HCT116 (cell line): ENCODE data around the gene SRSF7. TPM values are rescaled to one million over a fixed set of nuclear protein-coding genes. Genes with fewer than 3 reads are reported as not detected.

ENCODE experiments used
- ATAC-seq: fragments of 200-7000 bp; cut with Tn5 transposase; 2 replicates; pipeline ENCODE4 v1.9.1; 2020; ENCODE audit warnings: mild to moderate bottlenecking, moderate library complexity
- BruUV-seq: library from RNA; stranded (reverse); fragments of 400-500 nt; replicated peaks from 2 replicates; lab custom pipeline; 2021; lab: Mats Ljungman, UMichigan
- CTCF ChIA-PET: fragments of 300-600 bp; sonication (Branson Sonifier 250); formaldehyde crosslinking; loops from one replicate; lab custom pipeline; 2021; ENCODE audit warnings: antibody characterized with exemption; lab: Charles Lee
- POLR2A ChIA-PET: fragments of 300-600, 350-600 bp; sonication (Branson Sonifier 250); formaldehyde crosslinking; loops from one replicate; lab custom pipeline; 2021; ENCODE audit warnings: antibody characterized with exemption; lab: Charles Lee
- RAD21 ChIA-PET, 2 experiments: fragments of 300-600 bp; sonication (Branson Sonifier 250); formaldehyde crosslinking; loops; one replicate each; lab custom pipeline; 2023; ENCODE audit warnings: low total read pairs in 2 of 2; ENCODE audit not compliant: uncharacterized antibody in 2 of 2, unreplicated experiment in 2 of 2, low non-redundant PET in 1 of 2; lab: Charles Lee
- DNase-seq: peaks from one replicate; pipeline ENCODE4 v3.0.0-alpha.2; 2010; ENCODE audit warnings: low read depth, low spot score
- H2AFZ ChIP-seq: fragments of 200-600 bp; shearing (Covaris generic), sonication (generic); 2 replicates; pipeline ENCODE4 v1.6.1; 2017; ENCODE audit warnings: low read depth, mixed run types, mixed read lengths, antibody characterized with exemption, low read length; ENCODE audit not compliant: poor library complexity, severe bottlenecking
- H3K27ac ChIP-seq: 2 replicates; pipeline ENCODE4 v1.5.1; 2012; ENCODE audit warnings: low read depth, low read length
- H3K27me3 ChIP-seq: fragments of 200-600 bp; sonication (generic); 2 replicates; pipeline ENCODE4 v1.6.1; 2016; ENCODE audit warnings: mixed run types, low read length, mixed read lengths; ENCODE audit not compliant: insufficient read depth
- H3K36me3 ChIP-seq, 2 experiments: fragments of 200-500 bp in 1 of 2; fragments of 200-600 bp in 1 of 2; sonication (Bioruptor generic) in 1 of 2; sonication (generic) in 1 of 2; 2 replicates each; pipeline versions ENCODE4 v1.5.1 to v1.6.1; 2014 to 2016; ENCODE audit warnings: low read length in 2 of 2, inconsistent platforms in 1 of 2, mixed read lengths in 1 of 2, mixed run types in 1 of 2; ENCODE audit not compliant: insufficient read depth in 2 of 2, control insufficient read depth in 1 of 2
- H3K4me1 ChIP-seq, 2 experiments: fragments of 200-600 bp in 1 of 2; sonication (generic) in 1 of 2; 2 replicates each; pipeline versions ENCODE4 v1.5.1 to v1.6.1; 2012 to 2017; ENCODE audit warnings: low read length in 2 of 2, inconsistent platforms in 1 of 2, mild to moderate bottlenecking in 1 of 2, mixed read lengths in 1 of 2, mixed run types in 1 of 2, moderate library complexity in 1 of 2; ENCODE audit not compliant: insufficient read depth in 2 of 2, control insufficient read depth in 1 of 2
- H3K4me2 ChIP-seq: fragments of 200-600 bp; sonication (generic); 2 replicates; pipeline ENCODE4 v1.6.1; 2017; ENCODE audit warnings: mixed run types, low read length, mixed read lengths
- H3K4me3 ChIP-seq, 2 experiments: fragments of 200-600 bp in 1 of 2; sonication (generic) in 1 of 2; replicated peaks in 1 of 2; 2 replicates each; pipeline ENCODE4 v1.5.1; 2011 to 2016; ENCODE audit warnings: low read length in 2 of 2, control low read depth in 1 of 2, low read depth in 1 of 2, mild to moderate bottlenecking in 1 of 2, mixed read lengths in 1 of 2, mixed run types in 1 of 2
- H3K79me2 ChIP-seq: fragments of 200-600 bp; sonication (generic); 2 replicates; pipeline ENCODE4 v1.6.1; 2017; ENCODE audit warnings: mild to moderate bottlenecking, mixed run types, low read length, moderate library complexity, mixed read lengths; ENCODE audit not compliant: insufficient read depth
- H3K9ac ChIP-seq: fragments of 200-600 bp; sonication (generic); 2 replicates; pipeline ENCODE4 v1.6.1; 2016; ENCODE audit warnings: low read length, mixed read lengths
- H3K9me2 ChIP-seq: fragments of 200-600 bp; sonication (generic), shearing (Covaris generic); 2 replicates; pipeline ENCODE4 v1.6.1; 2017; ENCODE audit warnings: mixed run types, mild to moderate bottlenecking, moderate library complexity; ENCODE audit not compliant: insufficient read depth
- H3K9me3 ChIP-seq, 2 experiments: fragments of 200-500 bp in 1 of 2; fragments of 200-600 bp in 1 of 2; sonication (Bioruptor generic) in 1 of 2; sonication (generic) in 1 of 2; 2 replicates each; pipeline ENCODE4 v1.6.1; 2014 to 2017; ENCODE audit warnings: low read length in 2 of 2, mixed read lengths in 2 of 2, inconsistent platforms in 1 of 2, low read depth in 1 of 2, mild to moderate bottlenecking in 1 of 2, mixed run types in 1 of 2, moderate library complexity in 1 of 2; ENCODE audit not compliant: control insufficient read depth in 1 of 2, insufficient read depth in 1 of 2
- H4K20me1 ChIP-seq: fragments of 200-600 bp; sonication (generic), shearing (Covaris generic); 2 replicates; pipeline ENCODE4 v1.6.1; 2017; ENCODE audit warnings: mixed run types, mild to moderate bottlenecking, moderate library complexity; ENCODE audit not compliant: insufficient read depth
- CBX3 ChIP-seq: IDR thresholded peaks from 2 replicates; pipeline ENCODE4 v1.6.1; 2012; ENCODE audit warnings: low read depth
- CEBPB ChIP-seq: IDR thresholded peaks from 2 replicates; pipeline ENCODE4 v1.6.1; 2012; ENCODE audit warnings: low read depth
- EGR1 ChIP-seq: IDR thresholded peaks from 2 replicates; pipeline ENCODE4 v1.6.1; 2012; ENCODE audit warnings: low read depth
- ELF1 ChIP-seq: IDR thresholded peaks from 2 replicates; pipeline ENCODE4 v1.6.1; 2012; ENCODE audit warnings: low read depth, borderline replicate concordance
- EZH2 ChIP-seq: fragments of 200-600 bp; sonication (generic); IDR thresholded peaks from 2 replicates; pipeline ENCODE4 v1.6.1; 2017; ENCODE audit warnings: antibody characterized with exemption, mixed run types
- EZH2phosphoT487 ChIP-seq: fragments of 200-600 bp; IDR thresholded peaks from 2 replicates; pipeline ENCODE4 v1.6.1; 2018; ENCODE audit warnings: antibody characterized with exemption, borderline replicate concordance
- POLR2A ChIP-seq: IDR thresholded peaks from 2 replicates; pipeline ENCODE4 v1.7.0; 2011; ENCODE audit warnings: borderline replicate concordance; ENCODE audit not compliant: insufficient read depth, insufficient read length; ENCODE audit errors: extremely low read depth
- POLR2AphosphoS5 ChIP-seq: IDR thresholded peaks from 2 replicates; pipeline ENCODE4 v1.6.1; 2011; ENCODE audit warnings: mild to moderate bottlenecking, low read depth, low read length, moderate library complexity
- SIN3A ChIP-seq: IDR thresholded peaks from 2 replicates; pipeline ENCODE4 v1.6.1; 2012; ENCODE audit warnings: low read depth
- SP1 ChIP-seq: IDR thresholded peaks from 2 replicates; pipeline ENCODE4 v1.6.1; 2012; ENCODE audit warnings: low read depth
- SRF ChIP-seq: IDR thresholded peaks from 2 replicates; pipeline ENCODE4 v1.6.1; 2012; ENCODE audit warnings: low read depth
- YY1 ChIP-seq: IDR thresholded peaks from 2 replicates; pipeline ENCODE4 v1.6.1; 2011; ENCODE audit warnings: low read length, low read depth, moderate library complexity, mild to moderate bottlenecking; ENCODE audit not compliant: insufficient replicate concordance; ENCODE audit errors: extremely low read depth
- ZFX ChIP-seq: fragments of 450-650 bp; IDR thresholded peaks from 2 replicates; pipeline ENCODE4 v1.6.1; 2017
- ZNF274 ChIP-seq: fragments of 200-500 bp; sonication (Bioruptor generic); IDR thresholded peaks from 2 replicates; pipeline ENCODE4 v1.6.1; 2014; ENCODE audit warnings: mild to moderate bottlenecking, low read depth, low read length, inconsistent platforms
- intact Hi-C: fragments of 100-400 bp; cut with micrococcal nuclease; formaldehyde crosslinking; loops from 2 replicates; pipeline ENCODE4 v1.10.0; 2022
- total RNA-seq: library from RNA; stranded (reverse); gene quantifications from one replicate; pipeline ENCODE4 v1.2.1, GENCODE V29; 2021; ENCODE audit not compliant: unreplicated experiment
- TF ChIP-seq, protein P1 (sequence below): IDR thresholded peaks from 2 replicates; pipeline ENCODE4 v1.6.1; 2012
- TF ChIP-seq, protein P2 (sequence below): IDR thresholded peaks from 2 replicates; pipeline ENCODE4 v1.6.1; 2011; ENCODE audit warnings: mild to moderate bottlenecking, low read length, moderate library complexity; ENCODE audit not compliant: insufficient replicate concordance; ENCODE audit errors: extremely low read depth

SRSF7 gene
- total RNA-seq, 1 experiment from 2014 or later, result 215 TPM

DNA sequence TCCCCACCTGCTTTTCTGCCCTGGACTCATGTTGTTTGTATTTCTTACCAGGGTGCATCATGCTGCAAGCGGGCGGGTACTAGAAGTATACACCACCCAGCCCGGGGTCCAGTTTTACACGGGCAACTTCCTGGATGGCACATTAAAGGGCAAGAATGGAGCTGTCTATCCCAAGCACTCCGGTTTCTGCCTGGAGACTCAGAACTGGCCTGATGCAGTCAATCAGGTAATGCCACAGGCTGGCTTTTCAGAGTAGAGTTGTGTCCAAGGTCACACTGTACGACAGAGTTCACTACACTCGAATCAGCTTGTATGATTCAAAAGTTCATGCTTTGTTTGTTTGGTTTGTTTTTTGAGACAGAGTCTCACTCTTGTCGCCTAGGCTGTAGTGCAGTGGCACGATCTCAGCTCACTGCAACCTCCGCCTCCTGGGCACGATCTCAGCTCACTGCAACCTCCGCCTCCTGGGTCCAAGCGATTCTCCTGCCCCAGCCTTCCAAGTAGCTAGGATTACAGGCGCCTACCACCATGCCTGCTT lies 19.4 kb downstream of the SRSF7 start (continued):
- no peak for TF ChIP-seq EZH2phosphoT487

DNA sequence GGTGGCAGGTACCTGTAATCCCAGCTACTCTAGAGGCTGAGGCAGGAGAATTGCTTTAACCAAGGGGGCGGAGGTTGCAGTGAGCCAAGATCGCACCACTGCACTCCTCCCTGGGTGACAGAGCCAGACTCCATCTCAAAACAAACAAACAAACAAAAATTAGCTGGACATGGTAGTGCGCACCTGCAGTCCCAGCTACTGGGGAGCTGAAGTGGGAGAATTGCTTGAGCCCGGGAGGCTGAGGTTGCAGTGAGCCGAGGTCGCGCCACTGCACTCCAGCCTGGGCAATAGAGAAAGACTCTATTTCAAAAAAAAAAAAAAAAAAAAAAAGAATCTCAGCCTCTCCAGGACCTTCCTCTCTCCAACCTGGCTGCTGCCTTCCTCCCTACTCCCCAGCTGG lies 20.1 kb downstream of the SRSF7 start:
- no peak for ATAC-seq
- no TSS peak for BruUV-seq

More for the DNA sequence above, 20.1 kb downstream of the SRSF7 start:
- 0 out of 4 replicates have a peak, but pooled peaks cover 0 to 2% of the 10 kb centered on the region in 2 experiments for H3K4me1 ChIP-seq
- H2AFZ ChIP-seq, result no peak overlapping the region
- no peaks in the 10 kb centered on the region for H4K20me1 ChIP-seq
- intact Hi-C loops, result no loop called here
- no peaks in the 10 kb centered on the region for H3K9me2 ChIP-seq
- no peak overlapping the region for H3K9ac ChIP-seq
- H3K4me3 ChIP-seq, result no peak overlapping the region
- H3K79me2 ChIP-seq, result no peaks in the 10 kb centered on the region
- peaks cover 0 to 3% of the 10 kb centered on the region in 2 experiments; a peak in 1 of 4 replicates for H3K36me3 ChIP-seq
- POLR2A ChIA-PET, result no interaction called here
- no peak for TF ChIP-seq SIN3A
- TF ChIP-seq SP1, result no peak
- TF ChIP-seq, protein P1, sequence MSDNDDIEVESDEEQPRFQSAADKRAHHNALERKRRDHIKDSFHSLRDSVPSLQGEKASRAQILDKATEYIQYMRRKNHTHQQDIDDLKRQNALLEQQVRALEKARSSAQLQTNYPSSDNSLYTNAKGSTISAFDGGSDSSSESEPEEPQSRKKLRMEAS, result no peak
- no peak for TF ChIP-seq ZFX
- TF ChIP-seq EZH2, result no peak
- no peak for TF ChIP-seq CBX3
- TF ChIP-seq, protein P2, sequence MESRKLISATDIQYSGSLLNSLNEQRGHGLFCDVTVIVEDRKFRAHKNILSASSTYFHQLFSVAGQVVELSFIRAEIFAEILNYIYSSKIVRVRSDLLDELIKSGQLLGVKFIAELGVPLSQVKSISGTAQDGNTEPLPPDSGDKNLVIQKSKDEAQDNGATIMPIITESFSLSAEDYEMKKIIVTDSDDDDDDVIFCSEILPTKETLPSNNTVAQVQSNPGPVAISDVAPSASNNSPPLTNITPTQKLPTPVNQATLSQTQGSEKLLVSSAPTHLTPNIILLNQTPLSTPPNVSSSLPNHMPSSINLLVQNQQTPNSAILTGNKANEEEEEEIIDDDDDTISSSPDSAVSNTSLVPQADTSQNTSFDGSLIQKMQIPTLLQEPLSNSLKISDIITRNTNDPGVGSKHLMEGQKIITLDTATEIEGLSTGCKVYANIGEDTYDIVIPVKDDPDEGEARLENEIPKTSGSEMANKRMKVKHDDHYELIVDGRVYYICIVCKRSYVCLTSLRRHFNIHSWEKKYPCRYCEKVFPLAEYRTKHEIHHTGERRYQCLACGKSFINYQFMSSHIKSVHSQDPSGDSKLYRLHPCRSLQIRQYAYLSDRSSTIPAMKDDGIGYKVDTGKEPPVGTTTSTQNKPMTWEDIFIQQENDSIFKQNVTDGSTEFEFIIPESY, result no peak
- TF ChIP-seq POLR2AphosphoS5, result no peak
- TF ChIP-seq CEBPB, result no peak
- no peak for TF ChIP-seq ZNF274
- no peak for TF ChIP-seq YY1
- TF ChIP-seq SRF, result no peak
- no peak for TF ChIP-seq EGR1
- no peak for TF ChIP-seq POLR2A
- TF ChIP-seq ELF1, result no peak
- no peak for DNase-seq
- CTCF ChIA-PET, result no interaction called here
- H3K4me2 ChIP-seq, result no peak overlapping the region
- H3K27ac ChIP-seq, result no peak overlapping the region
- H3K27me3 ChIP-seq, result no peaks in the 10 kb centered on the region
- RAD21 ChIA-PET, result no interaction called here
- no peaks in the 10 kb centered on the region for H3K9me3 ChIP-seq
